HEK293T (cell line): Measurements from ENCODE around the gene BMP2.

ENCODE experiments used
- BHLHE40 ChIP-seq: fragments of 450-650 bp; IDR thresholded peaks from 2 replicates; pipeline ENCODE4 v1.6.1; 2016; ENCODE audit warnings: mild to moderate bottlenecking, moderate library complexity, borderline replicate concordance
- FOXM1 ChIP-seq: fragments of 450-650 bp; IDR thresholded peaks from 2 replicates; pipeline ENCODE4 v1.6.1; 2017; ENCODE audit warnings: mild to moderate bottlenecking, borderline replicate concordance
- L3MBTL2 ChIP-seq: fragments of 450-650 bp; conservative IDR thresholded peaks from 2 replicates; pipeline ENCODE4 v1.6.1; 2016; ENCODE audit warnings: mild to moderate bottlenecking
- NFRKB ChIP-seq: fragments of 450-650 bp; IDR thresholded peaks from 2 replicates; pipeline ENCODE4 v1.6.1; 2016; ENCODE audit warnings: mild to moderate bottlenecking, moderate library complexity
- SP1 ChIP-seq: fragments of 450-650 bp; IDR thresholded peaks from 2 replicates; pipeline ENCODE4 v1.6.1; 2017
- TARDBP ChIP-seq: fragments of 450-650 bp; IDR thresholded peaks from 2 replicates; pipeline ENCODE4 v1.6.1; 2016
- ZNF384 ChIP-seq: fragments of 450-650 bp; IDR thresholded peaks from 2 replicates; pipeline ENCODE4 v1.6.1; 2016

DNA sequence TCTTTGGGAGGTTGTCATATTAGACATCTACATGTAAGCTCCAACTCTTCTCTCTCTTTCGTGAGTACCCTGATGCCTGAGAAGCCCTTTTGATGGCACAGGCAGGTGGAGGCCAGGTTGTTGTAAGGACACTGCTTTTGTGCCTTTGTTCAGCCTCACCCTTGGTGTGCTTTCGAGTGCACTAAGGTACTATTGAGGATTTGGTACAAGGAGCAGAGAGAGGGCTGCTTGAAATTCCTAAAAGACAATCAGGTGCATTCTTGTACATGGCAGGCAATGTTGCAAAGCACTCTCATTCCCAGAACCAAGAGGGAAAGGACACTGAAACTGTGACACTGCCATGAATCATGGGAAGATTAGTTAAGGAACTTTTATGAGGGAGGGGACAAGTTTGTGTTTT, 19.1 kb downstream of the BMP2 start:
- no peak for TF ChIP-seq FOXM1
- no peak for TF ChIP-seq L3MBTL2
- no peak for TF ChIP-seq SP1
- TF ChIP-seq NFRKB: no peak
- no peak for TF ChIP-seq BHLHE40
- no peak for TF ChIP-seq ZNF384
- no peak for TF ChIP-seq TARDBP
